Body of pancreas (tissue), 4 donors: ENCODE data around the gene PPP2R5B.

ENCODE experiments used
- CTCF ChIP-seq, 7 experiments: fragments of 450-650 bp in 4 of 7; fragments of 200-600 bp in 3 of 7; sonication (generic) in 3 of 7; IDR thresholded peaks; one replicate each; pipeline ENCODE4 v1.5.1; 2016 to 2019; ENCODE audit warnings: antibody characterized with exemption in 7 of 7
- POLR2A ChIP-seq, 3 donors: fragments of 450-650 bp; IDR thresholded peaks; one replicate each; pipeline ENCODE4 v1.6.1; 2016; ENCODE audit warnings: antibody characterized with exemption in 3 of 3, mild to moderate bottlenecking in 2 of 3

GRCh38 chr11:64894070-64894811 lies 30.2 kb upstream of the PPP2R5B start:
- TF ChIP-seq POLR2A (IDR thresholded peaks at IDR 0.05) (no peak), CTCF (IDR thresholded peaks at IDR 0.05) (peak; percentile 65 to 90 (median 83))
